GM12872 (cell line): ENCODE data around the gene PROK1.

Source experiments
- TF ChIP-seq, protein P1 (sequence below): IDR thresholded peaks from 3 replicates; pipeline ENCODE4 v1.5.1; 2011; ENCODE audit warnings: low read depth, mild to moderate bottlenecking, low read length, moderate library complexity; ENCODE audit not compliant: insufficient read depth

Gene PROK1

DNA sequence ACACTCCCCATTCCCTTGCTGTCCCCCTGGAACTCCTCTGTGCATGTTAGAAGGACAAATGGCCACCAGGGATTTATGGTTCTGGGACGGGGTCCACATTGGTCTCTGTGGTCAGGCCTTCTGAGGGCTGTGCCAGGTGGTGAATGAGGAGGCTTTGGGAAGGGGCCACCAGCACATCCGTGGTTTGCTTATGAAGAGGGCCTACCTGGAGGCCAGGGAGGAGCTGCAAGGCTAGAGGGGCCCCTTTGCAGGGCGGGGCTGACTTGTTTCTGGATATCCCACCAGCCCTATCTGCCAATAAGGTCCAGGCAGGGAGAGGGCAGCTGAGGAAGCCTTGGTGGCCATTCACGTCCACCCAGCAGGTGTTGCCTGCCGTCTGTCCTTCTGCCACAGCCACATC lies 43.1 kb downstream of the PROK1 start:
- TF ChIP-seq, protein P1, sequence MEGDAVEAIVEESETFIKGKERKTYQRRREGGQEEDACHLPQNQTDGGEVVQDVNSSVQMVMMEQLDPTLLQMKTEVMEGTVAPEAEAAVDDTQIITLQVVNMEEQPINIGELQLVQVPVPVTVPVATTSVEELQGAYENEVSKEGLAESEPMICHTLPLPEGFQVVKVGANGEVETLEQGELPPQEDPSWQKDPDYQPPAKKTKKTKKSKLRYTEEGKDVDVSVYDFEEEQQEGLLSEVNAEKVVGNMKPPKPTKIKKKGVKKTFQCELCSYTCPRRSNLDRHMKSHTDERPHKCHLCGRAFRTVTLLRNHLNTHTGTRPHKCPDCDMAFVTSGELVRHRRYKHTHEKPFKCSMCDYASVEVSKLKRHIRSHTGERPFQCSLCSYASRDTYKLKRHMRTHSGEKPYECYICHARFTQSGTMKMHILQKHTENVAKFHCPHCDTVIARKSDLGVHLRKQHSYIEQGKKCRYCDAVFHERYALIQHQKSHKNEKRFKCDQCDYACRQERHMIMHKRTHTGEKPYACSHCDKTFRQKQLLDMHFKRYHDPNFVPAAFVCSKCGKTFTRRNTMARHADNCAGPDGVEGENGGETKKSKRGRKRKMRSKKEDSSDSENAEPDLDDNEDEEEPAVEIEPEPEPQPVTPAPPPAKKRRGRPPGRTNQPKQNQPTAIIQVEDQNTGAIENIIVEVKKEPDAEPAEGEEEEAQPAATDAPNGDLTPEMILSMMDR: no peak

GRCh38 chr1:110494522-110495406 lies 43.8 kb downstream of the PROK1 start:
- TF ChIP-seq, protein P1: no peak

- TF ChIP-seq, protein P1: peak; percentile 91
Measured at GRCh38 chr1:110495926-110496600, 45.1 kb downstream of the PROK1 start.

DNA sequence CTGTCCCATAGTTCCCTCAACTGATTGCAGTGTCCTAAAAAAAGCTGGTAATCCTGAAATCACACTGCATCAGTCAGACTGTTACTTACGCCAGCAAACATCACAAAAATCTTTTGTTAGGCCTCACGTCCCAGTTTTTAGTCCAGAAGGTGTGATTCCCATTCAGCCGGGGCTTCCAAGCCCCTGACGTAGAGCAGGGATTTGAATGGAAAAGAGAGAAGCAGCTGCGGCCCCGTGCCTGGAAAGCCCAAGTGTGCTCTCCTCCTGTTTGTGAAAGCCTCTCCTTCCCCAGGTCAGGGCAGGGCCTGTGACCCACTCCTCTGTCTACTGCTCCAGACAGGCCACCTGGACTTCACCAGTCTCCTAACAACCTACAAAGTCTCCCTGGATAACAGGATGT lies 47.3 kb downstream of the PROK1 start:
- TF ChIP-seq, protein P1: no peak

DNA sequence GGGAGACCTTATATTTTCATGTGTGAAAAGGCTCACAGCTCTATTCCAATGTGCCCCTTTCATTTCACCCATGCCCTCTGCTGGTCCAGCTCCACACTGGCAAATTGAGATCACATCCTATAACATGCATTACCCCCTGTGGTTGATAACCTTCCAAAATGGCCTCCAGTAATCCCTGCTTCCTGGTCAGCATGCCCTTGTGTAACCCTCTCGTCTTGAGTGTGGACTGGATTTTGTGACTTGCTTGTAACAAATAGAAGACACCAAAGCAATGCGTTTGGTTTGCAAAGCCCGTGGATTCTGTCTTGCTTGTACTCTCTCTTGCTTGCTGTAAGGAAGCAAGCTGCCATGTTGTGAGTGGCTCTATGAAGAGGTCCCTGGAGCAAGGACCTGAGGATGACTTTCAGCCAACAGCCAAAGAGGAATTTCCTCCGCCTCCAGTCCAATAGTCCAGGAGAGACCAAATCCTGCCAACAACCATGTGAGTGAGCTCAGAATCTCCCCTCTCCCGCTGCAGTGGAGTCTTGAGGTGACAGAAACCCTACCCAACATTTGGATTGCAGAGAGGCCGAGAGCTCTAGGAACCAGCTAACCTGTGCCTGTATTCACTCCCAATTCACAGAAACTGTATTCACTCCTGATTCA lies 50.7 kb downstream of the PROK1 start:
- TF ChIP-seq, protein P1: no peak

DNA sequence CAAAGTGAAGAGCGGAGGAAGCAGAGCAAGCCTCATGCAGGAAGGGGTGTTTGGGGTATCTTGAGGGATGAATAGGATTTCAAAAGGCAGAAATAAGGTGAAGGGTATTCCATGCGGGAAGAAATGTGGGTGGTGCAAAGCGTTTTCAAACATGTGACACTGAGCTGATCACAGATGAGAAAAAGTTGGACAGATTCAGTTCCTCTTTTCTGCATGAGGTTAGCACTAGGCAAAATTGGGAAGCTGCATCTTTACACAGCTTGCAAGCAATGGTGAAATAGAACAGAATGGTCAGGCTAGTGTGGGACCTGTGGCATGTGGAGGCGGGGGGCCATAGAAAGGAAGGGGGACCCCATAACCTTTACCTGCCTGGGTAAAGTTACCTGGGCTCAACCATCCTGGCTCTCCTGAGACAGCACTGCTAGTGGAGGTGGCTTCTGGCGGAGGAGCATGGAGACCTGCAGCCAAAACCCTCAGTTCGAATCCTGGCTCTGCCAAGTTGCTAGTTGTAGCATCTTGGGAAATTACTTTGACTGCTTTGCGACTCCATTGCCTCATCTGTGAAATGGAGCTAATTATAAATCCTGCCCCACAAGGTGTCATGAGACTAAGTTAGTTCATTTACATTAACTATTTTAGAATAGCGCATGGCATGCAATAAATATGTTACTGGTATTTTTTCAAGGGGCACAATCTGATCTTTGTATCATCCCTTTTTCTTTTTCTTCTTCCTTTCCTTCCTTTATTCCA lies 51.6 kb downstream of the PROK1 start:
- TF ChIP-seq, protein P1: no peak
